ENCODE measurements around the gene CRHR1.
"Not testable (repeated sequence)": the region's sequence is repeated elsewhere in the genome, so short reads cannot be mapped to it uniquely, and the experiment has no call there.

CRHR1 gene

DNA sequence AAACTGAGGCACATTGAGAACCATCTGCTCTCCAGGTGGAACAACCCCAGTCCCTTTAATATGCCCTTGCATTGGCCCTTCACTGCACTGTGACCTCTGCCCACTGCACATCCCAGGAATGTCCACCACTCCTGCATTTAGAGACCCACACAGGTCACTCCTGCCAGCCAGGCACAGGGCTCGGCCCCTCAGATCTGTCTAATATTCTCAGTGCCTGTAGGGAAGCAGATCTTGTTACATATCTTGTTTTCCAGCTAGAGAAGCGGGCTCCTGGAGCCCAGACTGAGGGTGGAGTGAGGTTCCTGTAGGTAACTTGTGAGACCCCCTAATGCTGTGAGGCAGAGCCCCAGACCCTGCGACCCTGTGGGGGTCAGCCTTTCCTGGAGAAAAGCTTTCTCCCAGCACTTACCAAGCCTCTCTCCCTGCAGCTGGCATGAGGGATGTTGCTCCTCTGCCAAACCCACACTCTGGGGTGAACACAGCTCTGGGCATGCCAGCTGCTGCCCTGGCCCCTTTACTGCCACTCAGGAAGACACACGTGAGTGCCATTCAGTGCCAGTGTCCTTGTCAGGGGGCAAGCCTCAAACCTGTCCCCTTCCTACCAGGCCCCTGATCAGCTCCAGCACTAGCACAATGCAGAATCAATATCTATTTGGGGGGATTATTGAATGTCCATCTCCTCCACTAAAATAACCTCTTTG, 40.3 kb upstream of the CRHR1 start:
- ChIA-PET POLR2A (ENCODE audit: low non-redundant PET) (no interaction called here), CTCF (no interaction called here)
- TF ChIP-seq, protein P1, sequence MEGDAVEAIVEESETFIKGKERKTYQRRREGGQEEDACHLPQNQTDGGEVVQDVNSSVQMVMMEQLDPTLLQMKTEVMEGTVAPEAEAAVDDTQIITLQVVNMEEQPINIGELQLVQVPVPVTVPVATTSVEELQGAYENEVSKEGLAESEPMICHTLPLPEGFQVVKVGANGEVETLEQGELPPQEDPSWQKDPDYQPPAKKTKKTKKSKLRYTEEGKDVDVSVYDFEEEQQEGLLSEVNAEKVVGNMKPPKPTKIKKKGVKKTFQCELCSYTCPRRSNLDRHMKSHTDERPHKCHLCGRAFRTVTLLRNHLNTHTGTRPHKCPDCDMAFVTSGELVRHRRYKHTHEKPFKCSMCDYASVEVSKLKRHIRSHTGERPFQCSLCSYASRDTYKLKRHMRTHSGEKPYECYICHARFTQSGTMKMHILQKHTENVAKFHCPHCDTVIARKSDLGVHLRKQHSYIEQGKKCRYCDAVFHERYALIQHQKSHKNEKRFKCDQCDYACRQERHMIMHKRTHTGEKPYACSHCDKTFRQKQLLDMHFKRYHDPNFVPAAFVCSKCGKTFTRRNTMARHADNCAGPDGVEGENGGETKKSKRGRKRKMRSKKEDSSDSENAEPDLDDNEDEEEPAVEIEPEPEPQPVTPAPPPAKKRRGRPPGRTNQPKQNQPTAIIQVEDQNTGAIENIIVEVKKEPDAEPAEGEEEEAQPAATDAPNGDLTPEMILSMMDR (conservative IDR thresholded peaks at IDR 0.05; ENCODE audit: low read depth), result no peak
- DNase-seq (ENCODE audit: low spot score), result no peak
- no peak overlapping the region for H3K27ac ChIP-seq

DNA sequence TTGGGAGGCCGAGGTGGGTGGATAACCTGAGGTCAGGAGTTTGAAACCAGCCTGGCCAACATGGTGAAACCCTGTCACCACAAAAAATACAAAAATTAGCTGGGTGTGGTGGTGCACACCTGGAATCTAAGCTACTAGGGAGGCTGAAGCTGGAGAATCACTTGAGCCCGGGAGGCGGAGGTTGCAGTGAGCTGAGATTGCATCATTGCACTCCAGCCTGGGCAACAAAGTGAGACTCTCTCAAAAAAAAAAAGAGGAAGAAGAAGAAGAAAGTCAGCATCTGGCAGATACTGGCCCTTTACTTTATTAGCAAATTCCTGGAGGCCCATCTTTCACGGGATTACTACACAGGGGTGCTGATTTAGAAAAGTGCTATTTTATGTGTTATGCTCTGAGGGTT, 39.3 kb upstream of the CRHR1 start:
- DNase-seq (ENCODE audit: low spot score); H3K27ac ChIP-seq; CTCF ChIA-PET; POLR2A ChIA-PET (ENCODE audit: low non-redundant PET): not testable (repeated sequence)

DNA sequence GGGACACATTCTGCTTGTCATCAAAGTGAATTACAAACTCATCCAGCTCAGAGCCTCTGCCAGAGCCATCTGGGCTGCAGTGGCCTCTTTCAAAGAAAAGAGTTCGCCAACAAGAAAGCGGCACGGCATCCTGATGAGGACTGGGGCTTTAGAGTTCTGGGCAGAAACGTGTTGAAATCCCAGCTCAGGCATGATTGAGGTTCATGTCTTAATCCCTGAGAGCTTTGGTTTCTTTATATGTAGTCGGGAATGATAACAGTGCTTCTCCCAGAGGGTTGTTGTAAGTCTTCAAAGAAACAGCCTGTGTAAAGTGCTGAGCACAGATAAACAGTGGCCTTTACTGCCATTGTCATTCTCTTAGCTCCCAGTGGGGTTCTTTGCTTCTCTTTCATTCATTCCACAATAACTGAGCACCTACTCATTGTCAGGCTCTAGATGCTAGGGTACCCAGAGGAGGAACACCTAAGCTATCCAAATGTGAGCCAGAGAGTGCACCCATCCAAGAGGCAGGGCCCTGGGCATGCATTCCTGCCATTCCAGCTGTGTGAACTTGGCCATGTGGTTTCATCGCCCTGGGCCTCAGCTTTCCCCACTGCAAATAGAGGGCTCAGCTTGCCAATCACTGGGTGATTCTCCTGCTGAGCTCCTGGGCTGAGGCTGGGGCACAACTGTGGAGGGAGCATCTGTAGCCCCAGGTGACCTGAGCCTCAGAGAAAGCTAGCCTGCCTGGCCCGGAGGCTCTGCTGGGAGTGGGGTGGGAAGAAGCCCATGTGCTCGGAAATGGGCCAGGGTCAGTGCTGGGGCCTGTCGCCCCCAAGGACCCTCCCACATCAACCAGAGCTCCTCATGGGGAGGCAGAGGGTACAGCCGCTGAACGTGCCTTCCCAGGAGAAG, 38.3 kb upstream of the CRHR1 start:
- ChIA-PET POLR2A (ENCODE audit: low non-redundant PET) (no interaction called here), CTCF (no interaction called here)
- TF ChIP-seq, protein P1 (conservative IDR thresholded peaks at IDR 0.05; ENCODE audit: low read depth), result no peak
- DNase-seq (ENCODE audit: low spot score), result no peak
- no peak overlapping the region for H3K27ac ChIP-seq

DNA sequence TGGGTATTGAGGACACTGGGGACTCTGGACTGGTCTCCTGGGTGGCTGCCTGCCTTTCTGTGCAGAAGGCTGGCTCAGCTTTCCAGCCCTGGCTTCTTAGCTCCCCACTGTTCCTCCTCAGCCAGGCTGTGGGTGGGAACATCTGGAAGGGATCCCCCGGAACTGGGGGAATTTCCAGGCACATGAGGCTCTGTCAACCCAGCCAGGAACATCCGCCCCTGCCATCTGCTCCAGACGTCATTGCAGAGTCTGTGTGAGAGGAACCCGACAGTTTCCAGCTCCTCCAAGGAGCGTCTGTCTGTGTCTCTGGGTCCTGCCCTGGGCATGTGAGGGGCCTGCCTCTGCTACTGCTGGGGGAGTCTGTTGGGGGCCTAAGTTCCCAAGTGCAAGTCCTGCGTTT, 36.2 kb upstream of the CRHR1 start:
- CTCF ChIA-PET, result no interaction called here
- no peak overlapping the region for H3K27ac ChIP-seq
- TF ChIP-seq, protein P1 (conservative IDR thresholded peaks at IDR 0.05; ENCODE audit: low read depth), result no peak
- no peak for DNase-seq (ENCODE audit: low spot score)
- POLR2A ChIA-PET (ENCODE audit: low non-redundant PET), result no interaction called here

DNA sequence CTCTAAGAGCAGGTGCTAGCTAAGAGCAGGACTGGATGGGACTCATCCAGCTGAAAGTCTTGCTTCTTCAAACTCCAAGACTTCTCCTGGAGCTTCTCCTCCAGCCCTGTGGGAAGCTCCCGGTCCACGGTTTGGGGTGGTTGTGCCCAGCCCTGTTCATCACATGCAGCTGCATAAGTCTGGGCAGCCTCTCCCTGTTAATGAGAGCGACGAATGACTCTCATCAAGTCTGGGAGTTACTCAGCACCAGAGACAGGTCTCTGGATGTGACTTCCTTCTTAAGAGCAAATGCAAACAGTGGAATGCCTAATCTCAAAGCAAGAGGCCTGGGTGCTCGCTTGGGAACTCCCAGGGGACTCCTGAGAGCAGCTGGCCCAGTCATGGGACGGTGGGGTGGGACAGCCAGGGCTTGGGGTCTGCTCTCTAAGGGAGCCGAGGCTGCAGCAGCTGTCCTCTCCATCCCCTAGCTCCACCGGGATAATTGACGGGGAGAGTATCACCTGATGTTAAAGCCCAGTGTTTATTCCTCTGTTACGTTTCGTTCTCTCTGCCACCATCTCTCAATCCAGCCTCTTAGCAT, 35.3 kb upstream of the CRHR1 start:
- ChIA-PET POLR2A (ENCODE audit: low non-redundant PET) (no interaction called here), CTCF (no interaction called here)
- no peak overlapping the region for H3K27ac ChIP-seq
- DNase-seq (ENCODE audit: low spot score), result no peak
- TF ChIP-seq, protein P1 (conservative IDR thresholded peaks at IDR 0.05; ENCODE audit: low read depth), result no peak

DNA sequence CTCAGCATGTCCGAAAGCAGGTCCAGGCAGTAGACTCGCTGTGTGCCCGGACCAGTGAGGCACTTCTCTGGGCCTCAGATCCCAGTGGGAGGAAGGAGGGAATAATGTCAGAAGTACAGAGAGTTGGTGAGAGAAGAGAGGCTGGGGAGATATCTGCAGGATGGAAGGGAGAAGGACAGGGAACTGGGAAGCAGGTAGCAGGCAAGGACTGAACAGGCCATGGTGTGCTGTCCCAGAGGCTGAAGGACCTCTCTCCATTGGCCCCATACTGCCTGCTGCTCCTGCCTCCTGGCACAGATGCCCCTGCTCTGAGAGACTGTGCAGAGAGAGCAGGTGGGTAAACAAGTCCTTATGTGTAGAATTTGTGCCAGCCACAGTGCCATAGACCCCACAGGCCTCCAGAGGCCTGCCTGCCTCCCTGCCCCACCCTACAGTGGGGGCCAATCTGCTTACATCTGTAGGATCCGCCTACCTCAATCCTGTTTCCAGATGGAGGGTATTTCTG, 34.2 kb upstream of the CRHR1 start:
- TF ChIP-seq, protein P1 (conservative IDR thresholded peaks at IDR 0.05; ENCODE audit: low read depth), result no peak
- H3K27ac ChIP-seq, result no peak overlapping the region
- ChIA-PET POLR2A (ENCODE audit: low non-redundant PET) (no interaction called here), CTCF (no interaction called here)
- no peak for DNase-seq (ENCODE audit: low spot score)
